OCI-M2 (cell line): ENCODE data around the gene THTPA.
A peak's percentile ranks its signal among the peaks of the same experiment; 100 is the strongest.

ENCODE experiments used
- DNase-seq: peaks from one replicate; lab custom pipeline; 2025; ENCODE audit not compliant: unreplicated experiment; lab: John Stamatoyannopoulos, UW

Gene THTPA

DNA sequence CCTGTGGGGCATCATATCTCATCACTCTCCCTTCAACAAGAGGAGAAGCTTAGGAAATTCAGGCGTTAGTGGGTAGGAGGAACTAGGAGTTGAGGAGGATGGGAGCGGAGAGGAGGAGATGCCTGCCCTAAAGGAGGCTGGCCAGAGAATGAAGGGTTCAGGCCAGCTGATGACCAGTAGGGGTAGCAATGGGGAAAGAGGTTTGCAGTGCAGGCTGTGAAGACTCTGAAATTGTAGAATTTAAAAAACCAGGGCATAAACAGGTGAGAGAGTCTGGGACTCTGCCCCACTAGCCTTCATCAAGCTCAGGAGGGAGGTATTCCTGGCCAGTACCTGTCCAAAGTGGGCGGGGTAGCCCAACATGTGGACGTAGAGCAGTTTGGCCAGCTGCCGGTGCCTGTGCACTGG is 10.7 kb downstream of the THTPA start:
- DNase-seq = no peak

DNA sequence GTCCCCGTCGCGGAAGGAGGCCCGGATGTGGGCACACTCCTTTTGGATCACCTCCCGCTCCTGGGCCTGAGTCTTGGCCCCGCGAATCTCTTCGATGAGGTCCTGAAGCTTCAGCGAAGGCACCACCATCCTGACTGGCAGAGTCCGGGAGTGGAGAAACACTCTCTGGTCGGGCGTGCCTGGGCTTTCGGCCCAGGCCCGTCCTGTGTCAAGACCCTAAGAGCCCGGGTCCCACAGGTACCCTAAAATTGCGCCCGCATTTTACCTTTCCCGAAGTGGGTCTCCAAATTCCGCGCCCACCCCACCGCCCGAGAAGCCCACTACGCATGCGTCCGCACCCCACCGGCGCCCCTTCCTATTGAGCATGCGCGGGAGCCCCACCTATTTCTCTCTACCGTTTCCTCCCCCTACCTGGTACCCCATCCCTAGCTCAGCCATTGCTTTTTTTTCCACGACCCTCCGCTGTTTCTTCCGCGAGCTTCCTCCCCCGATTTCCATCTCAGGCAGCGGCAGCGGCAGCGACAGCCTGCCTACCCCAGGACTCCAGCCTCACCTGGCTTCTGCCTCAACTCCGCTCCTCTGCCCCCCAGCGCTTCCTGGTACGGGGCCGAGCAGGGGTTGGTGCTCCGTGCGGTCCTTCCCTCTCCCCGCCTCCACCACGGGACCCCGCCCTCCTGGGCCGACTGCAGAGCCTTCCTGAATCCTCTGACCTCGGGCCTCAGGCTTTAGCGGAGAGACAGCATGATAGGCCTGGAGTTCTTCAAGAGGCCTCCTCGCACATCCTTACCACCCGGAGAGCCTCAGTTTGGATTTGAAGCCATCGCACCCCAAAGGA is 11.3 kb downstream of the THTPA start, which contains the start of gene AP1G2:
Gene AP1G2, minus strand, starts transcription at position 606 of the 835 bp plus-strand sequence. Its CDS starts 477 bp downstream, at position 129.
- peak; percentile 62 for DNase-seq

DNA sequence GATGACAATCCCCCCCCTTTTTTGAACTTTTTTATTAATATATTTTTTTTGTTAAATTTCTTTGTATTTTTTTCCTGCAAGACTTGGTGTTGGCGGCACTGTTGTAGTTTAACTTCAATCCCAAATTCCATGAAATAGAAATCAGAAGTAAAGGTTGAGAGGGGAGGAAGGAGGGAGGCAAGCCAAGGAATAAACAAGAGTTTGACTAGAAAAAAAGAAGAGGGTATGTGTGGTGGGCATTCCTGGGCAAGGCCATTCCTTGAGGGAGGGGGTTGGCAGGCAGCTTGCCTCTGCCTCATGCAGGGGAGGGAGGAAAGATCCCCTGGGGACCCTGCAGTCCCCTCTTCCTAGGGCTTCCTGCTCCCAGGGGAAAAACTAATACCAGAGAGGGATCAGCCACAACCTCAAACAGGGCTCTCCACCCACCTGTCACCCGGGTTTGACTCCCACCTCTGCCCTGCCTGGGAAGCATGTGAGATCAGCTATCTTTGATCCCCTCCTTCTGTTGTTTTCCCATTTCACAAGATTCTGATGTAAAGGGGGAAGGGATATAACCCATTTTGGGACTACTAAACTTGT is 12.0 kb downstream of the THTPA start:
- no peak for DNase-seq

DNA sequence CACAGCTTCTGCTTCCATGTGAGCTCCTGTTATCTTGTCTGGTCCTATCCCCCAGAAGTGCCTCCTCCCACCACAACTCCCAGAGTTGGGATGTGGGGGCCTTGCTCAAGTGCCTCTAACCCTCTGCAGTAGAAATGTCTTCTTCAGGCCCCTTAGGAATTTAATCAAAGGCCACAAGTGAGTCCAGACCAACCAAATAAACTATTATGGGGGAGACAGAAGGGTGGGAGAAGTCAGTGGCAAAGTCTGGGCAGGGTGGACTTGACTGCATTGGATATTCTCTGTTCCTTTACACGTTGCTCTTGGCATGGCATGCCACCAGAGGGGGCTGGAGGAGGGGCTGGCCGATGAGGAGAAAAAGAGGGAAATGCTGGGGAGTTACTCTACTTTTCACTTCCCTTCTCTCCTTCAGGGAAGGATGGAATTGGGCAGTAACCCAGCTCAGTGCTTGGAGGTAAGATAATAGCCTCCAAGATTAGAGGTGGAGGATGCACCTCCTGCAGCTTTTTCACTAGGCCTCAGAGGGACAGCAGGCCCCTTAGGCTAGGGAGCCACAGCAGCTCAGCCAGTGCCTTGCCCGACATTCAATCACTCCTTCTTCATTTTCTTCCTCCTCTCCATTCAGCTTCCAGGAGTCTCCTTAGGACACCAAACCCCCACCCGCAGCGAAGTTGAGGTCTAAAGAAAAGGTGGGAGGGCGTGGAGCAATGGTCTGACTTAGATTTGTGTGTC is 12.7 kb downstream of the THTPA start:
- no peak for DNase-seq

DNA sequence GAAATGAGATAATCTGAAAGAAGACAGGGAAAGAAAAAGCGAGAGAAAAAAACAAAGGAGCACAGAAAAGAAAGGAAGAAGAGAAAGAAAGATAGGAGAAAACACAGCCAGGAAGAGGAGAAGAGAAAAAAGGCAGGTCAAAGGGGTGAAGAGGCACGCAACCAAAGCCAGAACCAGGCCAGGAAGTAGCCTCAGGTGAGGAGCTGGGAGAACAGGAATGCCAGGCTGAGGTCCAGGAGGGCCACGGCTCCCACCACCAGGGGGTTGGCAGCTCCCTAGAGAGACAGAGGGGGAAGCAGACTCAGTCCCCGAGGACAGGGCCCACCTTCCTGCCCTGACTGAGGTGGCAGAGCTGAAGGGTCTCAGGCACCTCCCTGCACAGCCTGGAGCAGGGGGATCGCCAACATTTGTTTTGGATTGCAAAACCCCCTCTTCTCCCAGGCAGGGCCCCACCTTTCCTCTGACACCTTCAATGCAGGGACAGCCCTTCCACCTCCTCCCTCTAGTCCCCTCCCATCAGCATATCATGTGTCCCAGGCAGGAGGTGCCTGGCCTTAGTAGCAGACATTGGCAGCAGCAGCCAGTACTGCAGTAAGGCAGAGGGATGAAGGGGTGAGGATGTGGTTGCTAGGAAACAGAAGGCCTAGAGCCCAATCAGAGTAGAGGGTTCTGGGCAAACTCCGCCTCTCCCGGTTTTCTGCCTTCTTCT is 13.5 kb downstream of the THTPA start:
- DNase-seq = no peak

DNA sequence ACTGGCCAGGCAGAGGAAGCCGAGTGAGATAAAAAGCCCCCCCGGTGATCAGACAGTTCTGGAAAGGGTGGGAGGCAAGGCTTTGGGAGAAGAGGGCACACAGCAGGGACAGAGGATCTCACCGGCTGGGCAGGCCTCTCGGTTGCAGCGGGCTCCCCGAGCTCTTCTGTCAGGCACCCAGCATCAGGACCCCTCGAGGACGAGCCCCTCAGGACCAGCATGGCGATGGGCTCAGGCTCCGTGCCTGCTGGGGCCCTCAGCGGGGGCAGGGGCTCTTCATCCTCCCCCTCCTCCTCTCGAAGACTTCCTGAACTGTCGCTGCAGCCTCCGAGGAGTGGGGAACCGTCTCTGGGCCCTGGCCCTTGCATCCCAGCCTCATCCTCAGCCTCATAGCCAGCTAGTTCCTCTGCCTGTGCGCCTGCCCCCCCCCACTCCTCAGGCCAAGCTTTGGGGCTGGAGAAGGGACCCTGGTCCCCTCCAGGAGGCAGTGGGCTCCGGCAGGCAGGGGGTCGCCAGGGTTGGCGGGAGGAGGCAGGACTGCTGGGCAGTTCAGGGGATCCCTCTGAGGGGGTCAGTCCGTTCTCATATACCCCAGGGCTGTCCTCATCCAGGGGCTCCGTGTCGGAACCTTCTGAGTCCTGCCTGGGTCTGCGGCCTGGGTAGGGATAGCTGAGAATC is 14.9 kb downstream of the THTPA start:
- no peak for DNase-seq

DNA sequence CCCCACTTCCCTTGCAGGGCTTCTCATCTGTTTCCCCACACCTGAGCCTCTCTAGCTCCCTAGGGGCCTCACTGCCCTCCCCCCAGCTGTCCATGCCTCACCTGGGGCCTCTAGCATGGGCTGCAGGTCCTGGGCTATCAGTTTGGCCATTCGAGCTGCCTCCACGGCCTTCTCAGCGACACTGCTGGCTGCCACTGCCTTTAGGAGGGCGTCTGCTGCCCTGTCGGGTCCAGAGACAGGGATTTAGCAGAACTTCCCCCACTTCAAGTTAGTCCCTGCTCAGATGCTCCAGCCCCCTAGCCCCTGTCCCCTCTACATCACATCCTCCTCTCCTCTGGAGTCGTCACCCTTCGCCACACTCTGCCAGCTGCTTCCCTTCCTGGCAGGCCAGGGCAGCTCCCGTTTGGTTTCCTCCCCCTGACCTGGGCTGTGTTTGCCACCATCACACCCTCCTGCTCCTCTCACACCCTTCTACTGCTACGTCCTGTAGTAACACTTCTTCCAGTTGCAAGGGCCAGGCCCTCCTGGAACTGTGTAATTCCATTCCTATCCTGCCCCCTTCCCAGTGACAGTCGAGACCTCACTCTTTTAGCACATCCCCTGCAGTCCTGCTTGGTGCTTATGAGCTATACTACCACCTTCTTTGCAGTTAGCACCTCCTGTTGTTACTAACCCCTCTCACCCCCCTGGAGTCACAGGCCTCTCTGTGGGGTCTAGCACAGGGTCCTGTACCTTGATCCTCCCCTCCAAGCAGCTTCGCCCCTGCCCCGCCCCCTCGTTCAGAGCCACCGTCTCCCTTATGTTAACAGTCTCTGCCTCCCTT is 15.8 kb downstream of the THTPA start:
- no peak for DNase-seq

DNA sequence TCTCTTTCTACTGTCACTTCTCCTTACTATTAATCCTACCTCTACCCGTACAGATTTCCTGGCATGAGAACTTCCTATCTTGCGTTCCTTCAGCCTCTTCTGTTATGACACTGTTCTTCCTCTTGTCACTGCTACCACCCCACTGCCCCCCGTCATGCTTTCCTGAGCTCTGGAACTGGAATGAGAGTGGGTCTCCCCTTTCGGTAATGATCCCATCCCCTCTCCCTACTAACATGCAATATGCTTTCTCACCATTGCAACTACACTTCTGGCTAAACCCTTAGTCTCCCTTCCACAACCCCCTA is 16.4 kb downstream of the THTPA start:
- DNase-seq = no peak

DNA sequence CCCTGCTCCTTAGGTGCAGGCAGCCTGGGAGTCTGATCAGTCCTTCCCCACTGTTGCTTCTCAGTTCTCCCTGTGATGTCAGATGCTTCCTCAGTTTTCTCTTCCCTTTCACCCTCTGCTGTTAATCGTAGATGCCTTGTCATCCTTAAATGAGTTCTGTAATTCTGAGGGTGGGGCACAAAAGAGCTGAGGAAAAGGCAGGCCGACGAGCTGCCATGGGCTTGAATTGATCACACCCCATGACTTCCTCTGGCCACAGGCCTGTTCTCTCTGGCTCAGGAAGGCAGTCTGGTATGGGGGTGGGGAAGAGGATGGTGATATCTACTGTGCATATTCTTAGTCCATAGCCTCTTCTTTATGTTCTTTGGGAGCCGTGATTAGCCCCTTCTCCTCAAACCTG is 16.8 kb downstream of the THTPA start:
- no peak for DNase-seq

DNA sequence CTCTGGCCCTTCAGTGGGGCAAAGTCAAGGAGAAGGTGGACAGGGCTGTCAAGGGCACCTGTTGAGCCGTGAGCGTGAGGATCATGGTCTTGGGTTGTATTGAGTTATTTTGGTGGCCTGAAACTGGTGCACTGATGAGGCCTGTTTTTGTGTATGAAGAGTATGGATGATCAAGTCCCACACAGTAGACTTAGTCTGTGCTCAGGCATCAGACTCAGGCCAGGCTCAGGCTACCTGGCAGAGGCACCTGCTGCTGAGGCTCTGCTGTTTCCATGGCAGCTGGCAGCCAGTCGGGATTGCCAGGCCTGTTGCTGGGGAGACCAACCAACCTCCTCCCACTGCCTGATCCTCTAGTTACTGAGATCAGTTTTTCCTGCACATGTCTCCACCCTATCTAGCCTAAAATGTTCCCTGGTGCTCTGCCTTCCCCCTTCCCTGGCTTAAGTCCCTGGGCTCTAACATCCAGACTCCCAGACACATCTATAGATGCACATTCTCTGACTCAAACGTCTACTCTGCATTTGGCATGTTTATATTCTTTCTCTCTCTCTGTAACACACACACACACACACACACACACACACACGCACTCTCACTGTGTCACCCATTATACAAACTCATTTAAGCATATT is 17.4 kb downstream of the THTPA start:
- DNase-seq = no peak

DNA sequence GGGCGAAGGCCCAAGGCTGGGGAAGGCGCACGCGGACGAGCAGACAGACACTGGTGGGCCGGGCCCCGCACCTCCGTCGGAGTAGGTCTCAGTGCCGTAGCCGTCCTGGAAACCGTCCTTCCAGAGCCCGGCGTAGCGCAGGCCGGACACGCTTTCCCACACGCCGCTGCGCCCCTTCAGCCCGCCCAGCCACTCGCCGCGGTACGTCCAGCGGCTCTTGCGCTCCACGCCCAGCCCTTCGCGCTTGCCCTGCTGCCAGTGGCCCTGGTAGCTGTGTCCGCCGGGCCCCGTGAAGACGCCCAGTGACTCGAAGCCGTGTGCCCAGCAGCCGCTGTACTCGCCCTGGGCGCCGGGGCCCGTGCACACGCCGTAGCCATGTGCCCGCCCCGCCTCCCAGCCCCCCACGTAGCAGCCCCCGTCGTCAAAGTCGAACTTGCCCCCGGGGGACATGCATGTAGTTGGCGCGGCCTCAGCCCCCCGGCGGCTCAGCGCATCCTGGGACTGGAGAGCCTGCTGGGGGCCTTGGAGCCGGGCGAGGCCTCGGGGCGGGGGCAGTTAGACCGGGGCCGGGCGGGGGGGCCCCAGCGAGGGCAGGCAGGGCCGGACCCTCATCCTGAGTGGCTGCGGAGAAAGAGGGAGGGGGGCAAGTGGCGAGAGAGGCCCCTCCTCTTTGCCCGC is 21.1 kb downstream of the THTPA start:
- no peak for DNase-seq

DNA sequence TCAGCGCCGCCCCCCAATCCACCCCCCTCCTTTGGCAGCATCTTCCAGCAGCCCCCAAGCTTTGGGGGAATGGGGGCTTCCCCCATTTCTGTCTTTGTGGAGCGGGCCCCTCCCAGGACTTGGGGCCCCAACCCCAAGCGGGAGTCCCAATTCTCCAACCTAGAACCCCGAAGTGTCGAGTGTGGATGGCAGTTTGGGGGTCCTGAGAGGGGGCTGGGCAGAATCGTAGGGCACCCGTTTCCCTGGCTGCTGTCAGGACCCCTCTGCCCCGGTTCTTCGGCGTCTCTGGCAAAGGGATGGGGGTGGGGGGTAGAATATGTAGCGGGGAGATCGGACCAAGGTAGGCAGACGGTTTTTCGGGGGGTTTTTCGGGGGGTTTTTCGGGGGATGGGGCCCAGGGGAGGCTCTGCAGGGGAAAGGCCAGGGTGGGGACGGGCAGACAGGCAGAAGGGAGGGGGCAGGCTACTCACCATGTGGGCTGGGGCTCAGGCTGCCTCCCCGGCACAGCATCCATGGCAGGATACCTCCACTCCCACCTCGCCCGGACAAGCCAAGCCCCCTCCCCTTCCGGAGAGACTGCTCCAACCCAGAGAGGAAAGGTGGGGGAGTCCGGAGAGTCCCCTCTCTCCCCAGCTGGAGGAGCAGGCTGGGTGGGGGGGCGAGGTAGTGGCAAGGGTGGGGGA is 21.8 kb downstream of the THTPA start:
- no peak for DNase-seq

DNA sequence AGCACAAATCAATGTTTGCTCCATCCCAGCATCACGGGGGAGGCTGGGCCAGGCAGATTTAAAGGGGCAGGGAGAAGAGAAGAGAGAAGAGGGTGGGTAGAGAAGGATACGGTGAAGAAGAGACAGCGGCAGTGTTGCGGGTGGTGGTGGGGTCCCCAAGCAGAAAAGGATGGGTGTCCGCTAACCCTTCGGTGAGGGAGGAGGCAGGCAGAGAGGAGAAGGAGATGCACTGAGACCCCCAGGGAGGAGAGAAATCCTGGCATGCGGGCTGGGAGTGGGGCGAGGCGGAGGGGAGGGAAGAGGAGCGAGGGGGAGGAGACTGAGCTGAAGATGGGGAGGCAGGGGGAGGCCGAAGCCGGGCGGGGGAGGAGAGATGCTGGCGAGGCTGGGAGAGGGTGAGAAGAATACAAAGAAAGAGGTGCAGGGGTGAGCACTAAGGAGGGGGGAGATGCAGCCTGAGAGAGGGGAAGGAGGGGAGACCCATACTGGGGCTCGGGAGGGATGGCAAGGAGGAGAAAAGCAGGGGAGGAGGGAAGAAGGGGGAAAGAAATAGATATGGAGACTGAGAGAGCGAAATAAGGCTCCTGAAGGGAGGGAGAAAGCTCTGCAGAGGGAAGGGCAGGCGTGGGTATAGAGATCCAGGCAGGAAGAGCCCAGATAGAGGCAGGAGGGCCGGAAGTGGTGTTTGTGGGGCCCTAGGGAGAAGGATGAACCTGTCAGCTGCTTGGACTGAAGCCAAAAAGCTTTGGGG is 22.7 kb downstream of the THTPA start, which contains the start of gene JPH4:
Gene JPH4, minus strand, starts transcription at position 231 of the 751 bp plus-strand sequence. CDS start 1,337 bp downstream, outside the sequence.
- DNase-seq = no peak

DNA sequence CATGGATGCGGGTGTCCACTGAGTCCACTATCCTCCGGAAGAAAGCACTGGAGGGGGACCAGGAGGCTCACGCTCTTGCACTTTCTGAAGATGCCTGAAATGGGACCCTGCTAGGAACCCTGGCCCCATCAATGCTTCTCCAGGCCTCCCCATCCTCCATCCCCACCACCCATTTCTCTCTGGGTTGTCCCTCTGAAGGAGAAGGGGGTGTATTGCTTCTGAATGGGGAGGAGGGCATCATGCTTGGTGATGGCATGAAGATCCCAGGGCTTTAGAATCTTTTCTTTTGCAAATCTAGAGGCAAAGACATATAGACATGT is 23.2 kb downstream of the THTPA start:
- DNase-seq = no peak

DNA sequence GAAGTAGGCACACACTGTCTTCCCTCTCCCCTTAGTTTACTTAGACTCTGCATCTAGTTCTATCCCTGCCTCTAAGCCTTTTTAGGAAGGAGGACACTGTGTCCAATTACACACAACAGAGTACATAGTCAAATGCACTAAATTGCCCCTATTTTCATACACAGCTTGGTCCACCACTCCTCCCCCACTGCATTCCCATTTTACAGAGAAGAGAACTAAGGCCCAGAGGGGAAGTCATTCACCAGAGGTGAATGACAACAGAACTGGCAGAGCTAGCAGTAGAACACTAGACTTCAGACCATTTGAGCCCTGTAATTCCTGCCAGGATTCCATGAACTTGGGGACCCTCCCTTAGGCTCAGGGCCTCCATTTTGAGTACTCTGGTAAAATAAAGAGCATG is 23.7 kb downstream of the THTPA start:
- no peak for DNase-seq

DNA sequence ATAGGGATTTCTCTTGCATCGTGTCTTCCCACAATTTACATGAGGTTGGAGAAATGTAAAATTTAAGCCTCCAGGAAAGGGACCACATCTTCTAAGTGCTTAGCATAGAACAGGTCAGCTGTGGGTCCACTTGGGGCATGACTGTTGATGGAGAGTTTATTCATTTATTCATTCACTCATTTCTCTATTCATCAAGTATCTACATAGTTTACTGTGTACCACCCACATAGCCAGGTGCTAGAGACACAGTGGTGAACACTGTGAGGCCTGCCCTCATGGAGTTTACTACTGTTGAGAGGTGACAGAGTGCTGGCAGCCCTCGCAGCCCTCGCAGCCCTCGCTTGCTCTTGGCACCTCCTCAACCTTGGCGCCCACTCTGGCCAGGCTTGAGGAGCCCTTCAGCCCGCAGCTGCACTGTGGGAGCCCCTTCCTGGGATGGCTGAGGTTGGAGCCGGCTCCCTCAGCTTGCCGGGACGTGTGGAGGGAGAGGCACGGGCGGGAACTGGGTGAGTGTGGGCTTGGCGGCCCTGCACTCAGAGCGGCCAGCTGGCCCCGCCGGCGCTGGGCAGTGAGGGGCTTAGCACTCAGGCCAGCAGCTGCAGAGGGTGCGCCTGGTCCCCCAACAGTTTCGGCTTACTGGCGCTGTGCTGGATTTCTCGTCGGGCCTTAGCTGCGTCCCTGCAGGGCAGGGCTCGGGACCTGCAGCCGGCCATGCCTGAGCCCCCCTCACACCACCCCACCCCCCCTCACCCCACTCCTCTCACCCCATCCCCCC is 24.3 kb downstream of the THTPA start:
- DNase-seq = no peak

DNA sequence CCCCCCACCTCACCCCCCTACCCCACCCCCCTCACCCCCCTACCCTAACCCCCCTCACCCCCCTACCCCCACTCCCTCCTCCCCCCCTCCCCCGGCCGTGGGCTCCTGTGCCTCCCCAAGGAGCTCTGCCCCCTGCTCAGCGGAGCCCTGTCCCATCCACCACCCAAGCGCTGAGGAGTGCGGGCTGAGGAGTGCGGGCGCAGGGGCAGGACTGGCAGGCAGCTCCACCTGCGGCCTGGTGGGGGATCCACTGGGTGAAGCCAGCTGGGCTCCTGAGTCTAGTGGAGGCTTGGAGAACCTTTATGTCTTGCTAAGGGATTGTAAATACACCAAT is 24.8 kb downstream of the THTPA start:
- no peak for DNase-seq
